ENCODE data around the gene TMEM151B. TPM values are rescaled to one million over a fixed set of nuclear protein-coding genes. Genes with fewer than 3 reads are reported as not detected.

The TMEM151B gene
- total RNA-seq, 4 donors from 2014 or later = 0.39 to 0.98 (median 0.46) TPM

DNA sequence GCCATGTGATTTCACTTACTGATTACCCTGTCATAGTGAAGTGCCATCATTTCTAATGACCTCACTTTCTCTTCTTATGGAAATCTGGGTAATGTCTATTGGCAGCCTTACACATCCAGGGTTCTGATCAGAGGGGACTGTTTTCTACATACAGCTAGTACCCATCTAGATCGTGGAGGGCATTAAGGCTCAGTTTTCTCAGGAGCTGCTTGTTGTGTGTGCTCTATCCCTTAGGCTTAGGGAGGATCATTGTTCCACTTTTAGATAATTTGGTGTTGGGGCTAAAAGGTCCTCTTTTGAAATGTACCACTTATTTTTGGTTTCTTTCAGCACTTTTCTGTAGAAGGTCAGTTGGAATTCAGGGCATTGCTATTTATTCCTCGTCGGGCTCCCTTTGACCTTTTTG, 19.5 kb upstream of the TMEM151B start:
- Histone ChIP-seq H3K27me3 (no peaks in the 10 kb centered on the region), H3K36me3 (peaks cover 63 to 76% (median 73%) of the 10 kb centered on the region in 4 donors), H3K4me1 (peaks cover 31 to 69% (median 66%) of the 10 kb centered on the region in 4 donors), H3K27ac (replicated peaks in 1 of 4) (peak overlapping the region in 1 of 4 donors; percentile 15), H3K9me3 (no peaks in the 10 kb centered on the region), H3K4me3 (no peak overlapping the region)
- WGBS = 66% methylated on average over 3 of the region's 3 CpGs
- TF ChIP-seq EP300 (IDR thresholded peaks at IDR 0.05) (no peak), POLR2AphosphoS5 (IDR thresholded peaks at IDR 0.05) (no peak), POLR2A (IDR thresholded peaks at IDR 0.05; ENCODE audit: low read depth) (no peak)
- TF ChIP-seq, protein P1, sequence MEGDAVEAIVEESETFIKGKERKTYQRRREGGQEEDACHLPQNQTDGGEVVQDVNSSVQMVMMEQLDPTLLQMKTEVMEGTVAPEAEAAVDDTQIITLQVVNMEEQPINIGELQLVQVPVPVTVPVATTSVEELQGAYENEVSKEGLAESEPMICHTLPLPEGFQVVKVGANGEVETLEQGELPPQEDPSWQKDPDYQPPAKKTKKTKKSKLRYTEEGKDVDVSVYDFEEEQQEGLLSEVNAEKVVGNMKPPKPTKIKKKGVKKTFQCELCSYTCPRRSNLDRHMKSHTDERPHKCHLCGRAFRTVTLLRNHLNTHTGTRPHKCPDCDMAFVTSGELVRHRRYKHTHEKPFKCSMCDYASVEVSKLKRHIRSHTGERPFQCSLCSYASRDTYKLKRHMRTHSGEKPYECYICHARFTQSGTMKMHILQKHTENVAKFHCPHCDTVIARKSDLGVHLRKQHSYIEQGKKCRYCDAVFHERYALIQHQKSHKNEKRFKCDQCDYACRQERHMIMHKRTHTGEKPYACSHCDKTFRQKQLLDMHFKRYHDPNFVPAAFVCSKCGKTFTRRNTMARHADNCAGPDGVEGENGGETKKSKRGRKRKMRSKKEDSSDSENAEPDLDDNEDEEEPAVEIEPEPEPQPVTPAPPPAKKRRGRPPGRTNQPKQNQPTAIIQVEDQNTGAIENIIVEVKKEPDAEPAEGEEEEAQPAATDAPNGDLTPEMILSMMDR (IDR thresholded peaks at IDR 0.05) = no peak
- intact Hi-C loops (cut with DNase I) = no loop called here
- no peak for DNase-seq (ENCODE audit: extremely low spot score)

DNA sequence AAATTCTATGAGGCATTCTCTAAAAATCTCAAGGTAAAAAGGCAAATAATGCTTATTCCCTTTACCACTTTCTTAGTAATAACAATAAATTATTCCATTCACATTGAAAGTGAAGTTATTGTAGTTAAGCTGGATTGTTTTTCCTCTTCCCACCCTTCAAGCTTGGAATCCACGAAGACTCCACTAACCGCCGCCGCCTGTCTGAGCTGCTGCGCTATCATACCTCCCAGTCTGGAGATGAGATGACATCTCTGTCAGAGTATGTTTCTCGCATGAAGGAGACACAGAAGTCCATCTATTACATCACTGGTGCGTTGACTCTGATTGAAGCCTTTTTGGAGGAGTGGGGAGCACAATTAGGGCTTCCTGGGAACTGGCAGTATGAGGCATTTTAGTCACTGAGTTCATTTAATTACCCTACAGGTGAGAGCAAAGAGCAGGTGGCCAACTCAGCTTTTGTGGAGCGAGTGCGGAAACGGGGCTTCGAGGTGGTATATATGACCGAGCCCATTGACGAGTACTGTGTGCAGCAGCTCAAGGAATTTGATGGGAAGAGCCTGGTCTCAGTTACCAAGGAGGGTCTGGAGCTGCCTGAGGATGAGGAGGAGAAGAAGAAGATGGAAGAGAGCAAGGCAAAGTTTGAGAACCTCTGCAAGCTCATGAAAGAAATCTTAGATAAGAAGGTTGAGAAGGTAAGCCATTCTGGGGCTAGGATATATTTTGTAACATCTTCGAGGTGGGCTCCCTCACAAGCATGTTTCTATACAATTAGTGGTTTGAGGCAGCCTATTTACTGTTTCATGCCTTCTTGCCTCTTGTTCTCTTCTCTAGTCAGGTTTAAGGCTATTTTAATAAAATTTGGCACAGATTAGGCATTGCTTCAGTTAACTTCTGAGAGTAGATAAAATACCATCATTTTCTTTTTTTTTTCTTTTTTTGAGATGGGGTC, 18.4 kb upstream of the TMEM151B start:
- intact Hi-C loops (cut with DNase I) = no loop called here
- H3K4me3 ChIP-seq = no peak overlapping the region
- H3K4me1 ChIP-seq = peaks cover 37 to 78% (median 74%) of the 10 kb centered on the region in 4 donors
- TF ChIP-seq, protein P1 (IDR thresholded peaks at IDR 0.05) = no peak
- TF ChIP-seq EP300 (IDR thresholded peaks at IDR 0.05) (no peak), POLR2A (IDR thresholded peaks at IDR 0.05; ENCODE audit: low read depth) (no peak), POLR2AphosphoS5 (IDR thresholded peaks at IDR 0.05) (no peak)
- H3K9me3 ChIP-seq = no peaks in the 10 kb centered on the region
- no peak overlapping the region for H3K27ac ChIP-seq (replicated peaks in 1 of 4)
- H3K36me3 ChIP-seq = peaks cover 63 to 82% (median 75%) of the 10 kb centered on the region in 4 donors
- H3K27me3 ChIP-seq = no peaks in the 10 kb centered on the region
- 90% methylated on average over 14 of the region's 14 CpGs for WGBS
- no peak for DNase-seq (ENCODE audit: extremely low spot score)

DNA sequence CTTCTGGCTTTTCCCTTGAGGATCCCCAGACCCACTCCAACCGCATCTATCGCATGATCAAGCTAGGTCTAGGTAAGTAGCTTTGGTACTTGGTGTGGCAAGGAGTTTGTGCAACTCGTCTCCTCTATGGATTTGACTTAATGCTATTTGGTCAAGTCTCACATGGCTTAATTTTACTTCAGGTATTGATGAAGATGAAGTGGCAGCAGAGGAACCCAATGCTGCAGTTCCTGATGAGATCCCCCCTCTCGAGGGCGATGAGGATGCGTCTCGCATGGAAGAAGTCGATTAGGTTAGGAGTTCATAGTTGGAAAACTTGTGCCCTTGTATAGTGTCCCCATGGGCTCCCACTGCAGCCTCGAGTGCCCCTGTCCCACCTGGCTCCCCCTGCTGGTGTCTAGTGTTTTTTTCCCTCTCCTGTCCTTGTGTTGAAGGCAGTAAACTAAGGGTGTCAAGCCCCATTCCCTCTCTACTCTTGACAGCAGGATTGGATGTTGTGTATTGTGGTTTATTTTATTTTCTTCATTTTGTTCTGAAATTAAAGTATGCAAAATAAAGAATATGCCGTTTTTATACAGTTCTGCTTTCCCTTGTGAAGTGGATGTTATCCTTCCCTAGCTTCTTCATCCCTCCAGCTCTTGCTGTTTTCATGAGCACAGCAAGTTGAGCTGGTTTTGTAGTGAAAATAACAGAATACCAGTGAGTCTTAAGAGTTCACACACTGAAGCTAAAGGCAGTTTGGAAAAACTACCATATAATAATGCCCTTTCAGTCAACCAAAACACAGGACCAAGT, 16.7 kb upstream of the TMEM151B start:
- Histone ChIP-seq H3K9me3 (no peaks in the 10 kb centered on the region), H3K27ac (replicated peaks in 1 of 4) (peak overlapping the region in 1 of 4 donors; percentile 1), H3K27me3 (no peaks in the 10 kb centered on the region), H3K4me1 (peaks cover 36 to 78% (median 76%) of the 10 kb centered on the region in 4 donors), H3K4me3 (no peak overlapping the region), H3K36me3 (peaks cover 63 to 81% (median 75%) of the 10 kb centered on the region in 4 donors)
- intact Hi-C loops (cut with DNase I) = no loop called here
- 75% methylated on average over 10 of the region's 10 CpGs for WGBS
- TF ChIP-seq POLR2AphosphoS5 (IDR thresholded peaks at IDR 0.05) = no peak
- TF ChIP-seq, protein P1 (IDR thresholded peaks at IDR 0.05) = peak; percentile 25 to 49 (median 30)
- DNase-seq (ENCODE audit: extremely low spot score) = no peak

DNA sequence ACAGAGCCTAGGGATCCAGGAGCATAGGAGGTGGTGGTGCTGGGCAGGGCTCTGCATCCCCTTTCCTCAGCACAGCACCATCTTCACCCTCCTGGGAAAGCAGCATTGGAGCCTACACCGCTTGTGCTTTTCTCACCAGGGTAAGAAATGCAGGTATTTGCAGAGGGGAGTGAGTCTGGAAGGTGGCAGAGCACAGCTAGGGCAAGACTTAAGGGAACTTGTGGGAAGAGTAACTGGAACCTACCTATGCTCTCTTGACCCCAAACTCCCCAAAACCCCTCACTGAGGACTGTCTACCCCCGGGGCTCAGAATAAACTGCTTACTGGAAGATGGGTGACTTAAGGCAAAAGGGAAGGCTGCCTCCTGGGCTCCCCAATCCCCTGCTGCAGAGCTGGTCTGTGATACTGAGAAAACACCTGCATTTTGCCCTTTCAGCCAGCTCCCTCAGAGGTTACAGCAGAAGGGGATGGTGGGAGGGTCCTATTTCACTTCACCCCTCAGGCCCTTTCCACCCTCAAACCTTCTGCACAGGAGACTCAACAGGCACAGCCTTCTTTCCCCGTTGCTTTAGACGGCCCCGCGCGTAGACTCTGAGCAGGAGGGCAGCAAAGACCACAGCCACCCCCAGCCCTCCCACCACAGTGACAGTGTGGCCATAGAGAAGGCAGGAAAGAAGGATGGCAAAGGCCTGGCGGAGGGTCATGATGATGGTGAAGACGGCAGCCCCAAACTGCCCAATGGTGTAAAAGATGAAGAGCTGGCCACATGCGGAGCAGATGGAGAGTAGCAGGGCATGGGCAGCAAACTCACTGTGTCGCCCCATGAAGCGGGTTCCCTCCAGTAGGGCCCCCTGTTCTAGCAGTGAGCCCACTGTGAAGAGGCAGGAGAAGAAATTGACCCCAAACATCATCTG, 15.8 kb upstream of the TMEM151B start:
- intact Hi-C loops (cut with DNase I) = no loop called here
- H3K27ac ChIP-seq (replicated peaks in 1 of 4) = peak overlapping the region in 1 of 4 donors; percentile 33
- 80% methylated on average over 12 of the region's 12 CpGs for WGBS
- H3K4me1 ChIP-seq = peaks cover 27 to 69% (median 66%) of the 10 kb centered on the region in 4 donors
- peaks cover 56 to 81% (median 70%) of the 10 kb centered on the region in 4 donors for H3K36me3 ChIP-seq
- H3K27me3 ChIP-seq = no peaks in the 10 kb centered on the region
- no peaks in the 10 kb centered on the region for H3K9me3 ChIP-seq
- no peak for DNase-seq (ENCODE audit: extremely low spot score)
- TF ChIP-seq, protein P1 (IDR thresholded peaks at IDR 0.05) = no peak
- no peak overlapping the region for H3K4me3 ChIP-seq

Data from esophagus muscularis mucosa (tissue), 4 donors.